Thoracic aorta (tissue), 2 donors: Measurements from ENCODE around the gene ZNF354B. TPM values are rescaled to one million over a fixed set of nuclear protein-coding genes. Genes with fewer than 3 reads are reported as not detected.
A peak's percentile ranks its signal among the peaks of the same experiment; 100 is the strongest.

Experiments used
- ATAC-seq: fragments of 150-250 bp; one replicate; pipeline ENCODE4 v1.8.0; 2017; ENCODE audit warnings: low read depth; ENCODE audit not compliant: insufficient number of reproducible peaks, low FRiP score
- DNase-seq: peaks from one replicate; pipeline ENCODE4 v3.0.0-alpha.2; 2020; ENCODE audit warnings: low spot score
- H3K27ac ChIP-seq, 2 donors: fragments of 200-600 bp; sonication (generic); 1 replicate in 1 of 2; 2 replicates in 1 of 2; pipeline ENCODE4 v1.5.1; 2016; ENCODE audit warnings: mild to moderate bottlenecking in 2 of 2, moderate library complexity in 2 of 2
- H3K27me3 ChIP-seq: fragments of 200-600 bp; sonication (generic); replicated peaks from 2 replicates; pipeline ENCODE4 v1.6.0; 2016; ENCODE audit warnings: mild to moderate bottlenecking; ENCODE audit not compliant: insufficient read depth
- H3K36me3 ChIP-seq: fragments of 200-600 bp; sonication (generic); one replicate; pipeline ENCODE4 v1.5.1; 2016
- H3K4me1 ChIP-seq, 2 donors: fragments of 200-600 bp; sonication (generic); 1 replicate in 1 of 2; 2 replicates in 1 of 2; pipeline versions ENCODE4 v1.5.1 to v1.6.0; 2016; ENCODE audit warnings: low read depth in 2 of 2, mild to moderate bottlenecking in 1 of 2; ENCODE audit not compliant: control insufficient read depth in 1 of 2
- H3K4me3 ChIP-seq: fragments of 200-600 bp; sonication (generic); 2 replicates; pipeline ENCODE4 v1.5.1; 2016; ENCODE audit warnings: mild to moderate bottlenecking
- H3K9me3 ChIP-seq: fragments of 200-600 bp; sonication (generic); 2 replicates; pipeline ENCODE4 v1.5.1; 2016
- CTCF ChIP-seq: fragments of 200-600 bp; sonication (generic); IDR thresholded peaks from one replicate; pipeline ENCODE4 v1.5.1; 2019; ENCODE audit warnings: antibody characterized with exemption
- total RNA-seq, 2 donors: library from RNA; depleted of rRNA; stranded (reverse); fragments of >200 nt; gene quantifications; one replicate each; pipeline versions ENCODE4 v1.1.0 to v1.2.3, GENCODE V29; 2016

The ZNF354B gene
- 10 to 100 TPM in 1 of 2 donors, 1 to 10 TPM in 1; 9.1 to 26.9 TPM for total RNA-seq

DNA sequence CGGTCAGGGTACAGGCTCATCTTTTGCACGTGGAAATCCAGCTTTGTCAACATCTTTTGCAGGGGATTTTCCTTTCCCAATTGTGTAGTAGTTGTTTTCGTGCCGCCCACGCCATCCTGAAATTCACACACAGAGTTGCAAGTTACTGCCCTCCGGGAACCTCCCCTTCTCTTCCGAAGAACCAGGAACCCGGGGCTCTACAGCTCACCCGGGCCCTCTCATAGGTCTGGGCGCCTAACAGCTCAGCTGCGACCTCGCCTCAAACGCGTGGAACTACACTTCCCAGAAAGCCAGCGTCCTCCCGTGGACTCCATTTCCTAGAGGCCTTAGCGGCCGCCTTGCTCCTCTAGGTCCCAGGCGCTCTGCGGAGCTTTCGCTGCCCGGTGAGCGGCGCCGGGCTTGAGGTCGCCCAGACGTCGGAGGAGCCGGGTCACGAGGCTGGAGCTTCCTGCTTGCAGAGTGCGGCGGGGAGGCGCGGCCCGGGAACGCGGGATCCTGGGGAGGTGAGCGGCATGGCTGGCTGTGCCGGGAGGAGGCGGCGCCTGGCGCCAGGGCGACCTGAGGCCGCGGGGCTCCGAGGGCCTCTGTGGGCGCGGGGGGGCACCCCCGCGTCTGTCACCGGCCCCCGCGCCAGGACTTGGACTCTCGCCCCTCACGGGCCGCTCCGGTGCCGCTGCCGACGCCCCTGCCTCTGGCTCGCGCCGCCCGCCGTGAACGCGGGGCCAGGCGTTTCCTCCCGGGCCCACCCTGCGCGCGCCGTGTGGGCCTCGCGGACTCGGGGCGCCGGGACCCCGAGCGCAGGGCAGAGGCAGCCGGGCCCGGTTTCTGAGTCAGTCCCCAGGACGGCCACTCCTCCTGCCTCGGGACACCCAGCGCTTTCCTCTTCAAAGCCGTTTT lies at the start of gene ZNF354B:
TSS of gene ZNF354B (plus strand) at position 329 of the 897 bp plus-strand sequence. CDS start 1,095 bp downstream, outside the sequence.
- Histone ChIP-seq H3K4me1 (peaks cover 8 to 10% of the 10 kb centered on the region in 2 donors), H3K27me3 (no peaks in the 10 kb centered on the region), H3K4me3 (peak within 1 kb of the TSS; percentile 95), H3K36me3 (peaks cover 5% of the 10 kb centered on the region), H3K9me3 (no peaks in the 10 kb centered on the region), H3K27ac (peak within 1 kb of the TSS; percentile 67 to 71)
- DNase-seq = peak; percentile 68
- peak; percentile 27 for TF ChIP-seq CTCF
- ATAC-seq = peak; percentile 83

- H3K36me3 ChIP-seq = no peaks in the 10 kb centered on the region
- TF ChIP-seq CTCF = no peak
- H3K4me1 ChIP-seq = no peaks in the 10 kb centered on the region
- H3K27me3 ChIP-seq = no peaks in the 10 kb centered on the region
- DNase-seq = no peak
- no peak overlapping the region for H3K4me3 ChIP-seq
- ATAC-seq = no peak
- no peak overlapping the region for H3K27ac ChIP-seq
- no peaks in the 10 kb centered on the region for H3K9me3 ChIP-seq
Measured at GRCh38 chr5:178817506-178817905, 42.2 kb upstream of the ZNF354B start.

DNA sequence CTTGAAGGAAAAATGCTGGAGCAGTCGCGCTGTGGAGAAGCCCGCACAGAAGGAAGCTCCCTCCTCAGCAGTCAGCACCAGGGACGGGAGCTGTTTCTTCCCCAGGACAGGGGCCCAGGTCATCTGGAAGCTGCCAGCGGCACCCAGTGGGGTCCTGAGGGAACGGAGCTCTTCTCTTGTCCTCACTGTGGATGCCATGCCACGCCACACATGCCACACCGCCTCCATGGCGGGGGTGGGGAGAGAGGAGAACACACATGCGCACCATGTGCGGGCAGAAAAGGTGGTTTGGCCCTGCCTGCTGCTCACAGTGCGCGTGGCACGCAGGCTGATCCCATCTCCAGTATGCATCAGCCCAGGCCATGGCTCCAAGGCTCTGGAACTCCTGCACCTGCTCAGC lies 41.7 kb upstream of the ZNF354B start:
- H3K27ac ChIP-seq = no peak overlapping the region
- no peaks in the 10 kb centered on the region for H3K27me3 ChIP-seq
- H3K9me3 ChIP-seq = no peaks in the 10 kb centered on the region
- no peak overlapping the region for H3K4me3 ChIP-seq
- DNase-seq = no peak
- TF ChIP-seq CTCF = no peak
- H3K36me3 ChIP-seq = no peaks in the 10 kb centered on the region
- no peak for ATAC-seq
- H3K4me1 ChIP-seq = no peaks in the 10 kb centered on the region

DNA sequence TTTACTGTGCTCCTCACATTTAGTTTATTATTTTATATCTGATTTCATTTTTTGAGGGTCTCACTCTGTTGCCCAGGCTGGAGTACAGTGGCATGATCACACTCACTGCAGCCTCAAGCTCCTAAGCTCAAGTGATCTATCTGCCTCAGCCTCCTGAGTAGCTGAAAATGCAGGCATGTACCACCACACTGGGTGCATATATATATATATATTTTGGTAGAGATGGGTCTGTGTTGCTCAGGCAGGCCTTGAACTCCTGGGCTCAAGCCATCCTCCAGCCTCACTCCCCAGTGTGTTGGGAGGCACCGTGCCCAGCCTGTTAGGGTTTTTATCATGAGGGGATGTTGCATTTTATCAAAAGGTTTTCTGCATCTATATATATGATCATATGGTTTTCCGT lies 39.8 kb upstream of the ZNF354B start:
- Histone ChIP-seq H3K27ac (no peak overlapping the region), H3K36me3 (no peaks in the 10 kb centered on the region), H3K27me3 (no peaks in the 10 kb centered on the region), H3K4me1 (no peaks in the 10 kb centered on the region), H3K4me3 (no peak overlapping the region), H3K9me3 (no peaks in the 10 kb centered on the region)
- no peak for TF ChIP-seq CTCF
- DNase-seq = no peak
- ATAC-seq = no peak

- Histone ChIP-seq H3K9me3 (no peaks in the 10 kb centered on the region), H3K36me3 (no peaks in the 10 kb centered on the region), H3K27me3 (no peaks in the 10 kb centered on the region), H3K4me1 (no peaks in the 10 kb centered on the region), H3K27ac (no peak overlapping the region), H3K4me3 (no peak overlapping the region)
- no peak for ATAC-seq
- DNase-seq = no peak
- no peak for TF ChIP-seq CTCF
Measured at GRCh38 chr5:178825444-178825843, 34.3 kb upstream of the ZNF354B start.
